Left renal cortex interstitium (tissue), 4 donors: ENCODE results near the gene ECE1. TPM values are rescaled to one million over a fixed set of nuclear protein-coding genes. Genes with fewer than 3 reads are reported as not detected.

Experiments used
- DNase-seq, 4 donors: peaks; one replicate each; pipeline ENCODE4 v3.0.0-alpha.2; 2013; ENCODE audit warnings: low read depth in 4 of 4, low spot score in 2 of 4, missing footprints in 1 of 4
- polyA plus RNA-seq, 4 donors: library from polyadenylated mRNA; unstranded; fragments of 120-200 nt; gene quantifications; one replicate each; pipeline ENCODE4 v1.2.1, GENCODE V29; 2013; ENCODE audit not compliant: insufficient read length in 4 of 4

The ECE1 gene
- polyA plus RNA-seq, 4 donors = 42.1 to 49.0 (median 45.5) TPM

DNA sequence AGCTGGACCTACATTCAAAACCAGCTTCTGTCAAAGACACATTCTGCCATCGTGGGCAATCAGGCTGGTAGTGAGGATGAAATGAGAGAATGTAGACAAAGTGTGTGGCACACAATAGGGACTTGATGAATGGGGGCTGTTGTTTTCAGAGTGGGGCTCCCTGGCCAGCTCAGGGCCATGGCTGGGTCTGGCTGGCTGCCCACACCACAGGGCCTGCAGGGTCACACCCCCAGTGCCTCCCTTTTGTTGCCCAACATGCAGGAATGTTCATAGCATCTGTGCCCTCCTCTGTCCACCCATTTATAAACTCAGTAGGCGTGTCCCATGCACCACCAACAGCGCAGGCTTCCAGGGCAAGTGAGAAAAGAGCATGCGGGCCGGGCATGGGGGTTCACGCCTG lies 20.8 kb upstream of the ECE1 start:
- no peak for DNase-seq

DNA sequence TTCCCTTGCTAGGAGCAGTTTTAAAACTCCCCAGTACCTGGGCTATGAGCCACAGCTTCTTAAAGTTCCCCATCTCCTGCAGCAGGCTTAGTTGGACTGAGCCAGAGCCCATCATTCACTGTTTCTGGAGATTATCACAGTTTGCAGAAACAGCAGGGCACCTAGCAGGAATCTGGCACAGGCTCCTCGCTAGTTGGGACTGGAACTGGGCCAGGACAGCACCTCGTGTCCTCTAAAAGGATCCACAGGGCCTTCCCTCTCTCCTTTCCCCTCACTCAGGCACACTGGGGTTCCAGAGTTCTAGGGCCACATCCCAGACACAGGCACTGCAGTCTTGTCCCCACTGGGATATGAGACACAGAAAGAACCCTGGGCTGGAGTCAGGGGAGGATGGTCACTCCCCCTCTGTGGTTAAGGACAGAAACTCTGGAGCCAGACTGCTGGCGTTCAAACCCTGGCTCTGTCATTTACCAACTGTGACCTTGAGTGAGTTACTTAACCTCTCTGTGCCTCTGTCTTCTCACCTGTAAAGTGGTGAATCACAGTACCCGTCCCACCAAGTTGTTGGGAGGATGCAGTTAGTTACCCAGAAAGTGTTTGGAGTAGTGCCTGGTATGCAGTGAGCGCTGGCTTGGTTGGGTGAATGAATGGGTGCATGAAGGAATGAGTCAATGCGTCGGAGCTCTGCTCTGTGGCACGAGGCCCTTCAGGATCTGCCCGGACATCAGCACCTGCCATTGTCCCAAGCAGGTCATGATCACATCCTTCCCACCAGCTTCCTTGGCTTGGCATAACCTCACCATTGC lies 18.8 kb upstream of the ECE1 start:
- no peak for DNase-seq

DNA sequence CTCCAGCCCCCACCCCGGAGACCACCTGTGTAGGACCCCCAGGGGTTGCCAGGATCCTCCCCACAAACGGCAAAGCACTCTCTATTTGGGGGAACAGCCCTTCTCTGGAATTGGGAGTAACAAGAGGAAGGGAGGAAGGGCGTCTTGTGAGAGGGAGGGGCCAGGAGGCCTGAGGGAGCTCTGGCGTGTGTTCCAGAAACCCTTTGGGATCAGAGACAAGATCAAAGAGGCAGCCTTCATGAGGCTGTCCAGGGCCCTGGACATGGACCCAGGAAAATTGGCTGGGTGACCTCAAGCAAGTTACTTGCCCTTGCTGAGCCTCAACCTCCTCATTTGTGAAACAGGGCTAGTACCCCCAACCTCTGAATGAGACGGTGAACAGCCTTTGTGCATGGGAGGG lies 18.1 kb upstream of the ECE1 start:
- no peak for DNase-seq

DNA sequence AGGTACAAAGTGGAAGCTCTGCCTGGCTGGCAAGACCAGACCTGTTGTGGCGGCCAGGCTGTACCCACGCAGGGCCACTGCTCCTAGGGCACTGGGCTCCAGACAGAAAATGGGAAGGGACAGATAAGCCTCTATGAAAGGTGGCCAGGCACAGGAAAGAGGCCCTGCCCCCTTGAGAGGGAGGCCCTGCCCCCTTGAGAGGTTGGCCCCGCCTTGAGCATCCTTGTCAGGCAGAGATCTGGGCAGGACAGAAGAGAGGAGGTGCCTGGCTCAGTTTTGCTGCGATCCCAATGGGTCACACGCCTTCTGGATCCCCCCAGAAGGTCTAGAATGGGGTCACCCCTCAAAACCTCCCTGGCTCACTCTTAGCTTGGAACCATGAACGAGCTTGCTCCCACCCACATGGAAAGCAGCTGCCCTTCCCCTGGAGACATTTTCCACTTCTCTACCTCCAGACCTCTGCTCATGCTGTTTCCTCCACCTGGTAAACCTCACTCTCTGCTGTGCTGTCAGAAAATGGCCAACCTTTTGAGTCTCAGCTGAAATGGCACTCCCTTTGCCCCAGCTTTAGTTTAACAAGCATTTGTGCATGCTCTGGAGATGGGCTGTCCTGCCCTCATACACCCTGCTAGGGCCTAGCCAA lies 17.5 kb upstream of the ECE1 start:
- DNase-seq = no peak

DNA sequence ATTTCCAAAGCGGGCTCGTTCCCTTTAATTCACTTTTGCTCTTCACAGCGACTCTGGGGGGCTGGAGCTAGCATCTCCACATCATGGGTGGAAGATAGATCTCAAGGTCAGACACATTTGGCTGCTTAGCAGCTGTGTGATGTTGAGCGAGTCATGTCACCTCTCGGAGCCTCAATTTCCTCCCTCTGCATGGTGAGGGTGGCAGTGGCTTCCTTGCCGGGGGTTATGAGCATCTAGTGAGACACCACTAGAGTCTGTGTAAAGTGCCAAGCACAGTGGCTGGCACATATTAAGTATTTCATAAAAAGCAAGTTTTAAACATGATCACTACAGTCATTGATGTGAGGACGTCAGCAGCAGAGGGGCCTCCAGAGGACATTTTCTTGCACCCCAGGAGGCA lies 16.9 kb upstream of the ECE1 start:
- no peak for DNase-seq

DNA sequence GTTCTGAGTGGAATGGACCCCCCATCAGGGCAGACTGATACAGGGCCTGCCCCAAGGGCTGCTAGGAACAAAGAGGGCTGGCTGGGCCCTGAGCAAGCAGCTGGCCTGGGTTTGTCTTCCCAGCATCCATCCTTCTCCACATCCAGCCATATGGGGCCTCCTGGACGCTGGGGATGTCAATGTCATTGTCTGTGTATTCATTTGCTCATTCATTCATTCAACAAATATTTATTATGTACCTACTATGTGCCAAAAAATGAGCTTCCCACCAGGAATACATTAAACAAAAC lies 15.6 kb upstream of the ECE1 start:
- no peak for DNase-seq

DNA sequence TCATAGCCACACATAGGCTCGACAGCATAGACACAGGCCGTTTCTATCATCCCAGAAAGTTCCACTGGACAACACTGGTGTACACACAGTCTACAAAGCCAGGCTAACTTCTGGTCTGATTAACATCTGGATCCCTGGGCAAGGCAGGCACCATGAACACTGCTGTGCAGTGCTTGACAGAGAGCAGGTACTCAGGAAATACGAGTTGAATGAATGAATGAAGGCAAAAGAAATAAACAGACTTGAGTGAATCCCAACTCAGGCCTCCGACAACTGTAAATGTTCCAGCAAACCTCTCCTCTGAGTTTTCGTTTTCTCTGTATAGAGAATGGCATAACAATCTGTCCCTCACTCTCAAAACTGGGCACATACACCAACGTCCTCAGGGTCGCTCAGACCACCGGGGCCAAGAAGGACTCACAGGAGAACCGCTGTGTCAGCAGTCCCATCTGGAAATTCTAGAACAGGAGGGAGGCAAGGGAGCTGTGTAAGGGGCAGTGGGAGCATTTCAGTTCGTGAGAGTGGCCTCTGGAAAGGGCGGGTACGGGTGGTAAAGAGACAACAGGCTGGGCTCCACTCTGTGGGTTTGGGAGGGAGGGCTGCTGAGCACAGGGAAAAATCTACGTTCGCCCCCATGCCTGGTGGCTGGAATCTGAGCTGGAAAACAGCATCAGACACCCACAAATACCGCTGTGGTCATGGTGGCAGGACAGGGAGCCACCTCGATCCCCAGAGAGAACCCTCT lies 15.1 kb upstream of the ECE1 start:
- no peak for DNase-seq

DNA sequence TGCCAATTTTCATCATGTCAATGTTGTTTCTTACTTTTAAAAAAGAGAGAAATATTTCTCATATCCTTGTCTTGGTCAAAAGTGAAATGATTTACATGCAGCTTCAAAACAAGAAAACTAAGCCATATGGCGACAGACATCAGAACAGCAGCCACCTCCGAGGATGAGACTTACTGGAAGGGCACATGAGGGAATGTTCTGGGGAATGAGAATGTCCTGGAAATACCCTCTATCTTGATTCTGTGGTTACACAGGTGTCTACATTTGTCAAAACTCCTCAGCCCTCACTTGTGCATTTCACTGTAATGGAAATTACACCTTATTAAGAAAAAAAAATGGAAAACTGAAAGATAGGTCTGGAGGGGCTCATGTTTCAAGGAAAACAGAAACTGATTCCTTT lies 14.2 kb upstream of the ECE1 start:
- no peak for DNase-seq

DNA sequence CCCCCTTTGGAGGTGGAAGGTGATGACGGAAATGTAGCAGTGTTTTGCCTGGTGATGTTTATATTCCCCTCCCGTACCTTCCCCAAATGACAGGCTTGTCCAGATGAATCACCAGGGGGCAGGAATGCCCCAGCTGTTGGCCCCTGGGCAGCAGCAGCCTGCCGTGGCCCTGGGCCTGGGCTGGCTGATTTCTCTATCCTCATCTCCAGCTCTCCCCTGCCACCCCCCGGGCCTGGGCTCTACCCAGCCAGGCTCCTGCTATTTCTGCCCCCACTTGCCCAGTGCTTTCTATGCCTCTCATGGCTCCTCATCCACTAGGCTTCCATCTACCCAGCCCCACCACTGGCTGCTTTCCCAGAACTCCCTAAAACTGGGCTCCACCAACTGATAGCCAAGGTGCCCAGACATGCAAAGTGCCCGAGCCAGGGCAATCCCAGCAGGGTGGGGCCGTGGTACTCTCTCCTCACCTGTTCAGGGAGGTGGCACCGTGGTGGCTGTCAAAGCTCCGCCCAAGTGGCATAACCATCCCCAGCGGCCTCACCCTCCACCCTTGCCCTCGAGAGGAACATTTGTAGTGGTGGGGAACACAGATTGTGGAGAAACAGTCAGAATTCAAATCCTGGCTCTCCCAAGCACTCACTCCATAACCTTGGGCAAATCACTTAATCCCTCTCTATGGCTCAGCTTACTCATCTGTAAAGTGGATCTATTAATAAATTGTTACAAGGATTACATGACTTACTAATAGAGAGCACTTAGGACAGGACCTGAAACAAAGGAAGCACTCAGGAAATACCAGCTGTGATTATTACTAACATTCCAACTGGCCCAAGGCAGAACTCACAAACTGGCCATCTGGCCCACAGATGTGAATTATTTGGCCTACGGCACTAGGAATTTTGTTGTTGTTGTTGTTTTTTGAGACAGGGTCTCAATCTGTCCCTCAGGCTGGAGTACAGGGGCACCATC lies 12.8 kb upstream of the ECE1 start:
- no peak for DNase-seq

DNA sequence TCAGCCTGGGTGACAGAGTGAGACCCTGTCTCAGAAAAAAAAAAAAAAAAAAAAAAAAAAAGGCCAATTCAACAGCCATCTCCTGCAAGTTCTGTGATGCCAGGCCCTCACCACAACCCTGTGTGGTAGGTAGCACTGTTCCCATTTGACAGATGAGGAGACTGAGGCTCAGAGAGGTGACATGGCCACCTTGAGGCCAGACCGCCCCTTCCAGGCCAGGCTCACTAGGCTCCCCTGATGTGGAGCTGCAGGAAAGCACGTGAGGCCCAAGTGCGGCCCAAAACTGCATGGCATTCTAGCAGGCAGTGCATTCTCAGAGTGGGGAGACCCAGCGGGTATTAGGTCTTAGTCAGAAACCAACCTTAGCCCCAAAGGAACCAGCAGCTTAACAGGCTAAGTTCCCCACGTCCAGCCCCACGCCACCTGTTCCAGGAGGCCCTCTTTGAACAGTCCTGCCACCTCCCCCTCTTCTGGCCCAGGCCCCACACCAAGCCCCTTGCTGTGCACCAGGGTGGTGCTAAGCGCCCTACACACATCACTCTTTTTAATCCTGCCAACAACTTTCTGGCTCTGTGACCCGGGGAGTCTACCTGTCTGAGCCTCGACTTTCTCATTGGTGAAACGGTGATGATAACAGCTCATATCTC lies 11.7 kb upstream of the ECE1 start:
- DNase-seq = no peak

DNA sequence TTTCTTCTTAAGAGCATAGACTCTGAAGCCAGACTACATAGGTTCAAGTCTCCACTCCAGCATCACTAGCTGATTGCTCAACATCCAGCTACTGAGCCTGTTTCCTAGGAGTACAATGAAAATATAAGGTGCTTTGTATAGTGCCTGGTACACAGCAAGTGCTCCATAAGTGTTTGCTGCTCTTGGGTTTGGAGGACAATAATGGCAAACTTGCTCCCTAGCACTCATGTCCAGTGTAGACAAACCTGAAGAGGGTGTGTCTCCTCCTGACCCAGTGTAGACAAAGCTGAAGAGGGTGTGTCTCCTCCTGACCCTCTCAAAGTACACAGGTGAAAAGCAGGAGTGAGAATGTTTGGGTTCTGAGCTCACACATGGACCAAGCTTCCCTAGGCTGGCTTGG lies 10.5 kb upstream of the ECE1 start:
- no peak for DNase-seq

DNA sequence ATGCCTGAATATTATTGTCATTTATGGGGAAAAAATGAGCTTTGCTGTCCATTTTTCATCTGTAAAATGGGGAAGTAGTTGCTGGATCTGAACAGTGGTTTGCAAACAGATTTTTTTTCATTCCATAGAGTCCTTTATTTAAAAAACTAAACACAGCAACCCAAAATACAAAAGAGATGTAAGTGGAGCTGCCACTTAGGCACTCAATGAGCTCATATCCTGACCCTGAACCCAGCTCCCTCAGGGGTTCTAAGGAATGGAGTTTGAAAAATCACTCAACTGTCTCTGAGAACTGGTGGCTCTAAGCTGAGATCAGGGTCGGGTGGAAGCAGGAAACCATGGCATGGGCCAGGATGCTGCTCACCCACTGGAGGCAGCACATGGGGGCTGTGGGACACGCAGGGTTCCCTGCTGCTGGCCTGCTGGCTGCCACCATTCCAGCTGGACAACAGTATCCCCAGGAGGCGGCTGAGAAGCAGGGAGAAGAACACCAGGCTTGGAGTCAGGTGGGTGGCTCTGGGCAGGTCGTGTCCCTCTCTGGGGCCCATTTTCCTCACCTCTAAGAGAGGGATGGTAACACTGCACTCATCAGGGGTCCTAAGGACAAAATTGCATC lies 9.6 kb upstream of the ECE1 start:
- no peak for DNase-seq

DNA sequence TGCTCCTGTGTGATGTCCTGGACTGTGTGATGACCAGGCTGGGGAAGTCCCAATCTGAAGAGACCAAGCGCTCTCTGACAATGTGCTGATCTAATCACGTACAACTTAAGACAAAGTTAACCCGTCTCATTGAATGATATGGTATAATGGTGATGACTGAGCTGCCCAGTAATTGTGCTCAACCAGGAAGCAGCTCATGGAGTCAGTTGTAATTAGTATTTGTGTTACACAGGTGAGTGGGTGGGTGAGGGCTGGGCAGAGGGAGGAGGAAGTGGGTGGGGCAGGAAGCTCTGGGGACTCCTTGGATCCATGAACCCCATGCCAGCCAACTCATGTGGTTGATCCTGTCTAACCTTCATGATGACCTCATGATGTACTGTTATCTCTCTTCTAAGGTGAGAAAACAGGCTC lies 8.7 kb upstream of the ECE1 start:
- no peak for DNase-seq

DNA sequence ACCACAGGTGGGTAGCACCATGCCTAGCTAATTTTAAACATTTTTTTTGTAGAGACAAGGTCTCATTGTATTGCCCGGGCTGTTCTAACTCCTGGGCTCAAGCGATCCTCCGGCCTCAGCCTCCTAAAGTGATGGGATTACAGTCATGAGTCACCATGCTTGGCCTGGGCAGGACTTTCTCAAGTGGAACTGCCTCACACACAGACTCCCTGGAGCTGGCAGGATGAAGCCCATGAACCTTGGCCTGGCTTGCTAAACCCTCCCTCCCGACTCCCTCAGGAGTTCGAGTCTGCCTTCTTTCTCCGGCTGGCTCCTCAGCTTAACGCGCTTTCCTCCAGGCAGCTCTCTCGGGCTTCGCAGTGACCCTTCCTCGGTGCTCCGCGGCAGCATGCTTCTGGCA lies 7.7 kb upstream of the ECE1 start:
- no peak for DNase-seq

DNA sequence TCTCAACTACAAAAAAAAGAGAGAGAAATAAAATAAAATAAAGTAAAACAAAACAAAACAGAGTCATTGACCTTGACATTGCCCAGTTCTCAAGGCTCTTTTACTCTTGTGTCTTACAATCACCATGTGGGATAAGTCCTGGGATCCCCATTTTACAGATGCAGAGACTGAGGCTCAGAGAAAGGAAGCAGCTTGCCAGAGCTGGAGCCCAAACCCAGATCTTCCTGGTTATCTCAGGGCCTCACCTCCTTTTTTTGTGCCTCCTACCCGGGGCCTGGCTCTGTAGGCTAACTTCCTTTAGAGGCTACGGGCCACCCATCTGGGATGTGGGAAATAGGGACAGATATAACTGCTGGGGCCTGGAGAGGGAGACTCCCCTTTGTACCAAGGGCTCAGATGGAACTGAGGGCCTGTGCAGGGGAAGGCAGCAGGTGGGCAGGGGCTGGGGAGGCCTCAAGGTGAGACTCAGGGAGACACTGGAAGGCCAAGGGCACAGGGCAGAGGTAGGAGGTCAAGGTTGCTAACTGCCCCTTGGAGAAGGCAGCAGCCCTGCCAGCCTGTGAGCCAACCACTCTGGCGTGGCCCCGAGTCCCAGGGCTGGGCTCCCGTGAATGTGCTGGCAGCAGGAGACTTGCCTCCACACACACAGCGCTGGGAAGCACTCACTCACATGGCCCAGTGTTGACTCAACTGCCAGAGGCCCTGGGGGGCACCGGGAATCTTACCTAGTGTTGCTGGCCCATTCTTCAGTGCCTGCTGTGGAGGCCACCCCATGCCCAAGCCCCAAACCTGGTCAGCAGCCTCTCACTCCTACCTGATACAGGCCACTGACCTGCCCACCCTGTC lies 6.5 kb upstream of the ECE1 start:
- no peak for DNase-seq

DNA sequence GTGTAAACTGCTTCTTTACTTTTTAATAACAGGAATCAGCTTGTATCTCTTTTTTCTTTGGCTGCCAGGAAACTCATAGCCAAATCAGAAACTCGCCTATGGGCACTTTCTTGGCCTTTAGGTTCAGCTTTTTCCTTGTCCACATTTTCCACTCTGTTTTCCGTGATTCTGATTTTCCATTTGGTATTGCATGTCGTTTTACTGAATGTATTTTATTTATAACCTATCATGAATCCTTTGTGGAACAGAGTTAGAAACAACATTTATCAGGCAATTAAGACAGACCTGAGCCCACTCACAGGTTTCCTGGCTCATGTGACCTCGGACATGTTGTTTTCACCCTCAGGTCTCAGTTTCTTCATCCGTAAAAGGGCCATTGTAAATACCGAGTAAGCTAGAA lies 5.3 kb upstream of the ECE1 start:
- no peak for DNase-seq

DNA sequence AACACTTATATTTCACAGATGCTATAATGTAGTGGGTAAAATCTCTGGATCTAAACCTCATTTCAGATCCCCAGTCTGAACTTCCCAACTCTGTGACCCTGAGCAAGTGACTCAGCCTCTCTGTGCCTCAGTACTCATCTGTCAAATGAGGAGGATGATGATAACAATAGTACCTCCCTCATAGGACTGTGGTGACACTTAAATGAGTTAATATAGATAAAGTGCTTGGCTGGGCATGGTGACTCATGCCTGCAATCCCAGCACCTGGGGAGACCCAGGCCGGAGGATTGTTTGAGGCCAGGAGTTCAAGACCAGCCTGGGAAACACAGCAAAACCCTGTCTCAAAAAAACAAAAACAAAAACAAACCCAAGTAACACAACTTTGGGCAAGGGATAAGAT lies 4.7 kb upstream of the ECE1 start:
- no peak for DNase-seq

DNA sequence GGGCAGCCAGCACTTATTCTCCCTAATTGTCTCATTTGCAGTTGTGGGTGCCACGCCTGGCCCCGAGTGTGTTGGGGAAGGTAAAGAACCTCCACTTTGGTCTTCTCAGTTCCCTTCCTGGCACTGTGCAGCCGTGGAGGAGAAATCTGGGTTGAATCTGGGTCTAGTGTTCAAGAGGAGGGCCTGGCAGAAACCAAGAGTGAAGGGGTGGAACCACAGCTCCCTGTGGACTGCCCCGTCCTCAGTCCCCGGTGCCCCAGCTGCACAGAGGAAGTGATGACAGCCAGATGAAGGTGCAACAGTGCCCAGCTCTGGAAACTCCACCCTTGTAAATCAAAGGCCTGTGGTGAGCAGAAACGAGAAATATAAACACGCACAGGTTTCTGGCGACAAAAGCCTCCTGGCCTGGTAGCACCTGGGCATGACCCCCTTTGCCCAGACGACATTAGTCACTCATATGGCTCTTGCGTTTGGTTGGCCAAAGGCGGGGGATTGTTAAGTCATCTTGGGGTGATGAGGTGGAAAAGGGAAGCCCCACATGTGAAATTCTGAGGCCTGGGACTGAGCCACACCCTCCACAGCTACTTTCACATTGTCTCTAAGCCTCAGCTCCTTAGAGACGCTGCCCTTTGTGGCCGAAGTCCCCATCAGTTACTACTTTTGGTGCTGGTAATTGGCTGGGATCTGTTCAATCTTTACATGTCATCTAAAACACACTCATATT lies 4.2 kb upstream of the ECE1 start:
- DNase-seq = no peak
